Dermis microvascular lymphatic vessel endothelial cell (primary cell): ENCODE results near the gene CUL4A. TPM values are rescaled to one million over a fixed set of nuclear protein-coding genes. Genes with fewer than 3 reads are reported as not detected.
"Not testable (repeated sequence)": the region's sequence is repeated elsewhere in the genome, so short reads cannot be mapped to it uniquely, and the experiment has no call there.

Experiments used
- DNase-seq, 2 donors: peaks; one replicate each; pipeline versions ENCODE4 v3.0.0 to v3.0.0-alpha.2; 2010; ENCODE audit warnings: low read depth in 2 of 2
- total RNA-seq: library from RNA; depleted of rRNA; stranded (reverse); fragments of >200 nt; gene quantifications from 2 replicates; pipeline ENCODE4 v1.2.1, GENCODE V29; 2014

Gene CUL4A
- total RNA-seq: 80.1 and 97.7 TPM in 2 replicates

DNA sequence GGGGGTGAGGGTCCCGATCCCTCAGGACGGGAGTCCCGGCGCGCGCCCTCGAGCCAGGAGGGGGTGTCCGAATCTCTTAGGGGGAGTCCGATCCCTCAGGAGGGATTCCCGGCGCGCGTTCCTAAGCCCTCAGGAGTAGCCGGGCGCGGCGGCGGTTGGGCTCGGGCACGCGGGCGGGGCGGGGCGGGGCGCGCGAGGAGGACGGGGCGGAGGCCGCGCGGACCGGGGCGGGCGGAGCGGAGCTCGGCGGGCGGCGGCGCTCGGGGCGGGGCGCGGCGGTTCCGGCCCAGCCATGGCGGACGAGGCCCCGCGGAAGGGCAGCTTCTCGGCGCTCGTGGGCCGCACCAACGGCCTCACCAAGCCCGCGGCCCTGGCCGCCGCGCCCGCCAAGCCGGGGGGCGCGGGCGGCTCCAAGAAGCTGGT, at the start of gene CUL4A:
Gene CUL4A (plus strand): TSS at position 278 of the 423 bp plus-strand sequence. CDS start 15 bp downstream, at position 293.
- DNase-seq: peak in 1 of 2 donors; percentile 69

- DNase-seq: no peak
Observed at GRCh38 chr13:113159701-113160100, 49.7 kb upstream of the CUL4A start.

GRCh38 chr13:113160983-113161382, 48.4 kb upstream of the CUL4A start:
- no peak for DNase-seq

GRCh38 chr13:113161433-113161832, 48.0 kb upstream of the CUL4A start:
- no peak for DNase-seq

DNA sequence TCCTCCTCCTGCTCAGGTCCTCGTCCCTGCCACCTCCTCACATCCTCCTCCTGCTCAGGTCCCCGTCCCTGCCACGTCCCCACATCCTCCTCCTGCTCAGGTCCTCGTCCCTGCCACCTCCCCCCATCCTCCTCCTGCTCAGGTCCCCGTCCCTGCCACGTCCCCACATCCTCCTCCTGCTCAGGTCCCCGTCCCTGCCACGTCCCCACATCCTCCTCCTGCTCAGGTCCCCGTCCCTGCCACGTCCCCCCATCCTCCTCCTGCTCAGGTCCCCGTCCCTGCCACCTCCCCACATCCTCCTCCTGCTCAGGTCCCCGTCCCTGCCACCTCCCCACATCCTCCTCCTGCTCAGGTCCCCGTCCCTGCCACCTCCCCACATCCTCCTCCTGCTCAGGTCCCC, 47.4 kb upstream of the CUL4A start:
- not testable (repeated sequence) for DNase-seq

DNA sequence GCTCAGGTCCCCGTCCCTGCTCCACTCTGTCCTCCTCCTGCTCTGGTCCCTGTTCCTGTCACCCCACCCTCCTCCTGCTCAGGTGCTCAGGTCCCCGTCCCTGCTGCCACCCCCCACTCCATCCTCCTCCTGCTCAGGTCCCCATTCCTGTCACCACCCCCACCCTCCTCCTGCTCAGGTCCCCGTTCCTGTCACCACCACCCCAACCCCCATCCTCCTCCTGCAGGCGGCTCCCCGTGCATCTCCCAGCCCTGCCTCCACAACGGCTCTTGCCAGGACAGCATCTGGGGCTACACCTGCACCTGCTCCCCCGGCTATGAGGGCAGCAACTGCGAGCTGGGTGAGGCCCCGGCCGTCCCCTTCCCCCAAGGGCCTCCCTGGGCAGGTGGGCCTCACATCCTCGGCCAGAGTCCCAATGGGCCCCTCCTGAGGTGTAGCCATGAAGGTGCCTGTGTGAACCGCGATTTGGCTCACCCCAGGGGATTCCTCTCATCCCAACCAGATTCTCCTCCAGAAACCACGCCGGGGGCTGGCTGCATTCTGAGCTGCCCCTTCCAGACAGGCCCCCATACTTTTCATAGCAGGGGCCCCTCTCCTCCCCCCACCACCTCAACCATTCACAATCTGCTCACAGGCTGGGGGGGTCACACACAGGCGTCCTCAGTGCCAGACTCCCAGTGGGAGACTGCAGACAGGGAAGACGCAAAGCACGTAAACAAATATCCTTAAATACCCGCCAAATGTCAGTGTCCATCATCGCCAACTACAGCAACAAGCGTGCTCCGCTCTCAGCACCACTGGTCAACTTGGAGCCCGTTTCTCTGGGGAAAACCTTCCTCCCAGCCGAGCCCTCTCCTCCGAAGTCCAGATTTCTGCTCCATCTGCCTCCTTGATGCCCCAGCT, 46.4 kb upstream of the CUL4A start:
- DNase-seq: no peak

DNA sequence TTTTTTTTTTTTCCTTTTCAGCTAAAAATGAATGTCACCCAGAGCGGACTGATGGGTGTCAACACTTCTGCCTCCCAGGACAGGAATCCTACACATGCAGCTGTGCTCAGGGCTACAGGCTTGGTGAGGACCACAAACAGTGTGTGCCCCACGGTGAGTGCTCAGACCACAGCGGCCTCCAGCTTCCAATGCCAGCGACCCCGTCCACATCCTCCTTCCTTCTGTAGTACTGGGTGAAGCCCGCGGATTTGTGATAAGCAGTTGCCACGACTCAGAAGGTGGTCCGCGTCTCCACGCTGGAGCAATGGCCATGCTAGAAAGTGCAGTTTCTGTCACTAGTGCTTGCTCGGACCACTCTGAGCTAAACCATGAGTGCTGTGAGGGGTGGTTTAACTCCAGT, 44.9 kb upstream of the CUL4A start:
- DNase-seq: no peak

DNA sequence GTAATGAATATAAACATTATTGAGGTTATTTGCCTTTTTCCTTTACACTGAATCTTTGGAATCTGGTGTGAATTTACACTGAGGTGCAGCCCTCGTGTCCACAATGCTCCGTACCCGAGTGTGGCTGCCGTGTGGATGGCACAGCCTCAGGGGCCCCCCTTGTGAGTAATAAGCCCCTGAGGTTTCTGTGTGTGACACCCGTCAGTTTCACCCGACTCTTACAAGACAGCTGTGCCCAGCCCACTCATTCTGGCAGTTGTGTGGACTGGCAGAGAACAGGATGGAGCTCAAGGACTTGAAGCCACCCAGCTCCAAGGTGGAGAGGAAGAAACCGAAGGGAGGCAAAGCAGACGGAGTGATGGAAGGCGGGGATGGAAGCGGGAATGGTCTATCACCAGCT, 43.1 kb upstream of the CUL4A start:
- DNase-seq: no peak

GRCh38 chr13:113166681-113167080, 42.7 kb upstream of the CUL4A start:
- DNase-seq: no peak

GRCh38 chr13:113167155-113167554, 42.3 kb upstream of the CUL4A start:
- DNase-seq: no peak

- no peak for DNase-seq
Observed at GRCh38 chr13:113167575-113167974, 41.8 kb upstream of the CUL4A start.

GRCh38 chr13:113168211-113168610, 41.2 kb upstream of the CUL4A start:
- DNase-seq: no peak

DNA sequence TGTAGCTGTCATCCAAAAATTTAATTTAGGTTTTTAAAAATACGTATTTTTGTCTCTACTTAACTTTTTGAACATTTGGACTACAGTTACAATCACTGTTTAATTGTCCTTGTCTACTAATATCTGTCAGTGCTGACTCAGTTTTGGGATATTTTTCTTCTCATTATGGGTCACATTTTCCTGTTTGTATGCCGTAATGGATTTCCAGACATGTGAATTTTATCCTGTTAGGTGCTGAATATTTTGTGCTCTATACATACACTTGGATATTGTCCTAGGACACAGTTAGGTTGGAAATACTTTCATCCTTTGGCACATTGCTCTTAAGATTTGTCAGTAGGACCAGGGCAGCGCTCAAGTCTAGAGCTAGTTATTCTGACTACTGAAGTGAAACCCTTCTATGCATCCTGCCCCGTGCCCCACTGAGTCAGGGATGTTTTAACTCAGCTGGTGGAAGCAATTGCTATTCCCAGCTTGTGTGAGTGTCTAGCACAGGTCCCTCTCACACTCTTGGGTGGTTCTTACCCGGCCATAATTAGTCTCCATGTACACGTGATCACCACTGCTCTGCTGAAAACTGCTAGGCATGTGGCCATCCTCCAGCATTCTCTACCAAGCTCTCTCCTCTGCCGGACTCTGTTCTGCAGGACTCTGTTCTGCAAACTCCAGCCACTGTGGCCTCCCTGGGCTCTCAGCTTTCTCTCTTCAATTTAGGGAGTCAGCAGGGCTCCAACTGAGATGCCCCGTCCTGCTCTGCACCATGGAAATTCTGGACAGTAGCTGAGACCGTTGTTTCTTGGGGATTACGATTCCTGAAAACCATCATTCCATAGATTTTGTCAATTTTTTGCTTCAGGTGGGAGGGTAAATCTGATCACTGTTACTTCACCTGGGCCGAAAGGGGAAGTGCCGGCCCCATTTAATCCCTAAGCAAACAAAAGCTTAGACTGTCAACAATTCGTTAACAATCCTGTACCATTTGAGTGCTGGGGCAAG, 39.8 kb upstream of the CUL4A start:
- DNase-seq: peak in 1 of 2 donors; percentile 47

DNA sequence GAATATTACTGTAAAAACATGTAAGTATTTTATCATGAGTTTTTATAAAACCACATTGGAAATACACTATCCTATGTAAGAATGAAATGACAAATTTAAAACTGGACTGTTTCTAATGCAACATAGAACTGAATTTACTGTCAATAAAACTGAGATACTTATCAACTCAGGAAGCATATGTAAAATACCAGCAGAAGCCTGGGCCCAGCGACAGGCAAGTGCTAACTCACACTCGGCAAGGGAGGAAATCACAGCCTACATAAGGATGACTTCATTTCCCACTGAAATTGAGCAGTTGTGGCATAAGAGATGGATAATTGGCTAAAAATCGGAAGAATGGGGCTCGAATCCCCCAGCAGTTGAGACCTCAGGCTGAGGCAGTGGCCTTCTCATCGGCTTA, 38.9 kb upstream of the CUL4A start:
- DNase-seq: peak; percentile 54 to 87

- no peak for DNase-seq
Observed at GRCh38 chr13:113171250-113172125, 37.9 kb upstream of the CUL4A start.

DNA sequence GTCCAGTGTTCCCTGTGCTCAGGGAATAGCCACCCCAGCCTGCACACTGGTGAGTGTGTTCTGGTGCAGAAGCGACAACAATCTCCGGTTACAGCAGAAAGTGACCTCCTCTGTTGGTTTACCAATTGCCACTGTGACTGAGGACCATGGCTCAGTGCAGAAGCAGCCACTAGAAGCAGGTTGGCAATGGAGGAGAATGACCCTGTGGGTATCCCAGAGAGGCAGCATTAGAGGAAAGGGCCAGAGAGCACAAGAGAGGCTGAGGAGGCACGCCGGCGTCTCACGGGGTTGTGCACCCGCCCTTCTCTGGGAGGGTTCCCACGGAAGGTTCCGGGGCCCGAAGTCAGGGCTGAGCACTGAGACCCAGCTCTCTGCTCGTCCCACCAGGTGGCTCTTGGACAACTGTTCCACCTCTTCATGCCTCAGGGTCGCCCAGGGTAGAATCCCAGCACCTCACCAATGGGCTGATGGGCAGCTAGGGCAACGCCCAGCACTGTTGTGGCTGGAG, 36.9 kb upstream of the CUL4A start:
- DNase-seq: no peak

- DNase-seq: no peak
Observed at GRCh38 chr13:113176280-113176679, 33.1 kb upstream of the CUL4A start.

GRCh38 chr13:113176822-113177221, 32.6 kb upstream of the CUL4A start:
- no peak for DNase-seq

- DNase-seq: peak in 1 of 2 donors; percentile 50
Observed at GRCh38 chr13:113178070-113178895, 31.1 kb upstream of the CUL4A start.

DNA sequence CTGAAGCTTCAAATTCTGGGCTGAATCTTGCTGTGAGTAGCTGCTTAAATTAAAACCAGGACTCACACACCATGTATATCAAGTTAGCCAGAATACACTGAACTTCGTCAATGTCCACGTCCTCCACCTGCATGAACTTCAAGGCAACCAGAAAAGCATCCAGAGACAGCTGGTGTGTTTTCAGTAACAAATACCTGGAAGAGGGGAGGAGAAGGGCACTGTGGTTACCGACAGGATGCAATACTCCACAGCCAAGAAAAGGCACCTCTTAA, 30.6 kb upstream of the CUL4A start:
- no peak for DNase-seq
